Upper lobe of right lung (tissue), 1 donor: ENCODE measurements around the gene SCLY. TPM values are rescaled to one million over a fixed set of nuclear protein-coding genes. Genes with fewer than 3 reads are reported as not detected.
"Not testable (repeated sequence)": the region's sequence is repeated elsewhere in the genome, so short reads cannot be mapped to it uniquely, and the experiment has no call there.

Experiments used
- ATAC-seq: fragments of 200-7000 bp; cut with Tn5 transposase; one replicate; pipeline ENCODE4 v1.9.1; 2020; ENCODE audit warnings: mild to moderate bottlenecking, moderate library complexity
- DNase-seq: peaks from one replicate; pipeline ENCODE4 v3.0.0-alpha.2; 2020
- H3K27ac ChIP-seq: fragments of 200-600 bp; one replicate; pipeline ENCODE4 v1.8.0; 2022
- H3K27me3 ChIP-seq: fragments of 200-600 bp; one replicate; pipeline ENCODE4 v1.8.0; 2022; ENCODE audit warnings: mild to moderate bottlenecking
- H3K36me3 ChIP-seq: fragments of 200-600 bp; one replicate; pipeline ENCODE4 v1.8.0; 2022
- H3K4me1 ChIP-seq: fragments of 200-600 bp; one replicate; pipeline ENCODE4 v1.8.0; 2022
- H3K4me3 ChIP-seq: fragments of 200-600 bp; one replicate; pipeline ENCODE4 v1.8.0; 2022; ENCODE audit warnings: mild to moderate bottlenecking
- H3K9me3 ChIP-seq: fragments of 200-600 bp; one replicate; pipeline ENCODE4 v1.8.0; 2022
- intact Hi-C: fragments of 100-400 bp; cut with DNase I; formaldehyde crosslinking; loops from one replicate; pipeline ENCODE4 v1.11.0; 2022
- total RNA-seq: library from RNA; stranded (reverse); fragmentation: NEBNext Ultra II Directional; extraction: Animal tissue kit (Norgen Biotek cat#: 25700); gene quantifications from one replicate; pipeline ENCODE4 v1.2.1, GENCODE V29; 2021
- TF ChIP-seq, protein P1 (sequence below): fragments of 200-600 bp; IDR thresholded peaks from one replicate; pipeline ENCODE4 v1.8.0; 2022; ENCODE audit warnings: antibody characterized with exemption
- donor health status: DM: no; HTN: yes; CAD: no; lungs with severe emphysema.

The SCLY gene
- total RNA-seq, 1 donor from 2014 or later = 13.0 TPM

DNA sequence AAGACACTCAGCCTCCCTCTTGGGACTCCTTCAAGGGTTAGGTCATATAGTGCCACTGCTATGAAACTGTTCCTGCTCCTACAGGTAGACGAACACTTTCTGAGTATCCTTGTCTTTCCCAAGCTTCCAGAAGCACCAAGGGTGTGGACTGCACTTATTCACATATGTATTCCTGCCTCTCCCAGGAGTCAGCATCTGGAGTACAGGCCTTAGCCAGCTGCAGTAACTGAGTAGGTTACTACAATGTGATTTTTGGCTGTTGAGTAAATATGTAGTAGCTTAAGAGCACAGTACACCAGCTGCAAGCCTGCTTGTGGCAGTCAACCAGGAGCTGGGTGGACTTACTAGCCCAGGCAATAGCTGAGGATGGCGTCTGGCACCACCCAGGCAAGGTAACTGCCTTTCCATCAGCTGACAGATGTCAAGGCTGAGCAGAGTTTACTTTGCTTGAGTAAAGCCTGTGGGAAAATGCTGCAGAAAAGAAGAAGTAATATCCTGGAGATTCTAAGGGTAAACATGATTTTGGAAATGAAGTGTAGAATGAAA lies 14.0 kb upstream of the SCLY start:
- intact Hi-C loops = no loop called here
- Histone ChIP-seq H3K27me3 (no peaks in the 10 kb centered on the region), H3K4me1 (no peaks in the 10 kb centered on the region), H3K36me3 (peaks cover 19% of the 10 kb centered on the region), H3K9me3 (no peaks in the 10 kb centered on the region), H3K27ac (no peak overlapping the region), H3K4me3 (no peak overlapping the region)
- DNase-seq (no peak), ATAC-seq (no peak)
- TF ChIP-seq, protein P1, sequence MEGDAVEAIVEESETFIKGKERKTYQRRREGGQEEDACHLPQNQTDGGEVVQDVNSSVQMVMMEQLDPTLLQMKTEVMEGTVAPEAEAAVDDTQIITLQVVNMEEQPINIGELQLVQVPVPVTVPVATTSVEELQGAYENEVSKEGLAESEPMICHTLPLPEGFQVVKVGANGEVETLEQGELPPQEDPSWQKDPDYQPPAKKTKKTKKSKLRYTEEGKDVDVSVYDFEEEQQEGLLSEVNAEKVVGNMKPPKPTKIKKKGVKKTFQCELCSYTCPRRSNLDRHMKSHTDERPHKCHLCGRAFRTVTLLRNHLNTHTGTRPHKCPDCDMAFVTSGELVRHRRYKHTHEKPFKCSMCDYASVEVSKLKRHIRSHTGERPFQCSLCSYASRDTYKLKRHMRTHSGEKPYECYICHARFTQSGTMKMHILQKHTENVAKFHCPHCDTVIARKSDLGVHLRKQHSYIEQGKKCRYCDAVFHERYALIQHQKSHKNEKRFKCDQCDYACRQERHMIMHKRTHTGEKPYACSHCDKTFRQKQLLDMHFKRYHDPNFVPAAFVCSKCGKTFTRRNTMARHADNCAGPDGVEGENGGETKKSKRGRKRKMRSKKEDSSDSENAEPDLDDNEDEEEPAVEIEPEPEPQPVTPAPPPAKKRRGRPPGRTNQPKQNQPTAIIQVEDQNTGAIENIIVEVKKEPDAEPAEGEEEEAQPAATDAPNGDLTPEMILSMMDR = no peak

DNA sequence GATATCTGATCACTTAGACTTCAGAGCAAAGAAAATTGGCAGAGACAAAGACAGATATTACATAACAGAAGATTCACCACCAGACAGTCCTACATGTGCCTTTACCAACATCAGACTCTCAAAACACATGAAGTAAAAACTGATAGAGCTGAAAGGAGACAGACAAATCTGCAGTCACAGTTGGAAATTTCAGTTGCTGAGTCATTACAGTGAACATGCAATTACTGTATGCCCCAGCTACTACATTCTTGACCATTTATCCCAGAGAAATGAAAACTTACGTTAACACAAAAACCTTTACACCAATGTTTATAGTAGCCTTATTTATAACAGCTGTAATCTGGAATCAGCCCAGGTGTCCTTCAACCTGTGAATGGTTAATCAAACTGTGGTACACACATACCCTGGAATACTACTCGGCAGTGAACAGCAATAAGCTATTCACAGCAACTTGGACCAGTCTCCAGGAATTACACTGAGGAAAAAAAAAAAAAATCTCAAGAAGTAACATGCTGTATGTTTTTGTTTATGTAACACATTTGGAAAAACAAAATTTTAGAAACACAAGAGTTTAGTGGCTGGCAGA lies 7.5 kb upstream of the SCLY start:
- no peaks in the 10 kb centered on the region for H3K9me3 ChIP-seq
- ATAC-seq (no peak), DNase-seq (no peak)
- H3K4me3 ChIP-seq = no peak overlapping the region
- no peaks in the 10 kb centered on the region for H3K27me3 ChIP-seq
- no peaks in the 10 kb centered on the region for H3K36me3 ChIP-seq
- TF ChIP-seq, protein P1 = no peak
- no peaks in the 10 kb centered on the region for H3K4me1 ChIP-seq
- H3K27ac ChIP-seq = no peak overlapping the region
- intact Hi-C loops = no loop called here

DNA sequence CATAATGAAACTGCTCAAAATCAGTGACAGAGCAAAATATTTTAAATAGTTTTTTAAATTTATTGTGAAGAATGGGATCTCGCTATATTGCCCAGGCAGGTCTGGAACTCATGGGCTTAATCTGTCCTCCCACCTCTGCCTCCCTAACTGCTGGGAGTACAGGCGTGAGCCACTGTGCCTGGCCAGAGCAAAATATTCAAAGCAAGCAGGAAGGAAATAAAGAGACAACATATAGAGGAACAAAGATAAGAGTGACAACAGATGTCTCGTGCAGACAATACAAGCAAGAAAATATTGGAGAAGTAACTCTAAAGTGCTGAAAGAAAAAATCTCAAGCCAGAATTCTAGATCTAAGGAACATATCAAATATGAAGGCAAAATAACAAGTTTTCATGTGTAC lies 5.0 kb upstream of the SCLY start:
- Histone ChIP-seq H3K4me3 (no peak overlapping the region), H3K4me1 (peaks cover 8% of the 10 kb centered on the region), H3K27me3 (no peaks in the 10 kb centered on the region), H3K36me3 (no peaks in the 10 kb centered on the region), H3K9me3 (no peaks in the 10 kb centered on the region), H3K27ac (no peak overlapping the region)
- TF ChIP-seq, protein P1 = no peak
- DNase-seq (no peak), ATAC-seq (no peak)
- intact Hi-C loops = no loop called here

DNA sequence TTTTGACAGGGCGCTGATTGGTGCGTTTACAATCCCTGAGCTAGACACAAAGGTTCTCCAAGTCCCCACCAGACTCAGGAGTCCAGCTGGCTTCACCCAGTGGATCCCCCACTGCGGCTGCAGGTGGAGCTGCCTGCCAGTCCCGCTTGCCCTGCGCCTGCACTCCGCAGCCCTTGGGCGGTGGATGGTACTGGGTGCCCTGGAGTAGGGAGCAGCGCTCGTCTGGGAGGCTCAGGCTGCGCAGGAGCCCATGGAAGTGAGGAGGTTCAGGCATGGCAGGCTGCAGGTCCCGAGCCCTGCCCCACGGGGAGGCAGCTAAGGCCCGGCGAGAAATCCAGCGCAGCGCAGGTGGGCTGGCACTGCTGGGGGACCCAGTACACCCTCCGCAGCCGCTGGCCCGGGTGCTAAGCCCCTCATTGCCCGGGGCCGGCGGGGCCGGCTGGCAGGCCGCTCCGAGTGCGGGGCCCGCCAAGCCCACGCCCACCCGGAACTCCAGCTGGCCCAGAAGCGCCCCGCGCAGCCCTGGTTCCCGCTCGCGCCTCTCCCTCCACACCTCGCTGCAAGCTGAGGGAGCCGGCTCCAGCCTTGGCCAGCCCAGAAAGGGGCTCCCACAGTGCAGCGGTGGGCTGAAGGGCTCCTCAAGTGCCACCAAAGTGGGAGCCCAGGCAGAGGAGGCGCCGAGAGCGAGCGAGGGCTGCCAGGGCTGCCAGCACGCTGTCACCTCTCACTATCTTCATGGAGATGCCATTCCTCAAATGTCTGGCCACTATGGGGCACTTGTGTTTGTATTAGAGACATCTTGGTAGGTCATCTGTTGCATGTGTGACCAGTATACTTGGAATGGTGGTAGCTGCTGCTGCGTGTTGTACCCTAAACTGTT lies 2.9 kb upstream of the SCLY start:
- H3K27ac ChIP-seq, DNase-seq, H3K4me3 ChIP-seq, ATAC-seq, intact Hi-C loops, H3K9me3 ChIP-seq, H3K36me3 ChIP-seq, H3K27me3 ChIP-seq: not testable (repeated sequence)
- H3K4me1 ChIP-seq = peaks cover 15% of the 10 kb centered on the region

DNA sequence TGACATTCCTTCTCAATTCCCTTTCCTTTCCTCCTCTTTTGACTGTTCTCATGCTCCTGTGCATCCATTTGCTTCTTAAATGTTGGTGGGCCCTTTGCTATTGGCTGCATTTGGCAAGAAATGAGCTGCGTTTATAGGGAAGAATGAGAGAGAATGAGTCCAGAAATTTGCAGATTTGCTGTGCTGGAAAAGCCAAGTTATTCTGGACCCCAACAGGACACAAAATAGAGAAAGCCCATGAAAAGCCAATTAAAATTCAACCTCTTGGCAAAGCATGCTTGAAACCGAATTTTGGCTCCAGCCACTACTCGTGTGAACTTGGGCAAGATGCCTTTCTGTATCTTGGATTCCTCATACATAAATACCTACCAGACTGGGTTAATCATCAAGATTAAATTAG lies 1.3 kb upstream of the SCLY start:
- no peak for ATAC-seq
- peak overlapping the region; percentile 84 for H3K4me3 ChIP-seq

More for the DNA sequence above, 1.3 kb upstream of the SCLY start:
- TF ChIP-seq, protein P1 = no peak
- no peaks in the 10 kb centered on the region for H3K27me3 ChIP-seq
- no peaks in the 10 kb centered on the region for H3K9me3 ChIP-seq
- peaks cover 3% of the 10 kb centered on the region for H3K36me3 ChIP-seq
- H3K27ac ChIP-seq = no peak overlapping the region
- H3K4me1 ChIP-seq = peaks cover 15% of the 10 kb centered on the region
- DNase-seq = no peak
- intact Hi-C loops = no loop called here
